K562 (cell line): ENCODE measurements around the gene RPS6KA4. TPM values are rescaled to one million over a fixed set of nuclear protein-coding genes. Genes with fewer than 3 reads are reported as not detected.

Source experiments
- CBFA2T3 ChIP-seq: fragments of 450-650 bp; IDR thresholded peaks from 2 replicates; pipeline ENCODE4 v1.6.1; 2017
- CC2D1A ChIP-seq: fragments of 450-650 bp; IDR thresholded peaks from 2 replicates; pipeline ENCODE4 v1.6.1; 2017; ENCODE audit warnings: mild to moderate bottlenecking
- KAT7 ChIP-seq: sonication (generic); formaldehyde crosslinking; IDR thresholded peaks from 2 replicates; pipeline ENCODE4 v1.8.0; 2022; ENCODE audit warnings: missing genetic modification reagents, mild to moderate bottlenecking, borderline replicate concordance
- RBBP5 ChIP-seq: fragments of 200-600 bp; sonication (generic); IDR thresholded peaks from 2 replicates; pipeline ENCODE4 v1.6.1; 2012; ENCODE audit warnings: borderline replicate concordance, mild to moderate bottlenecking, low read length, control low read depth, inconsistent platforms; ENCODE audit not compliant: insufficient read depth, poor library complexity, severe bottlenecking
- TEAD4 ChIP-seq, 2 experiments: sonication (generic) in 1 of 2; formaldehyde crosslinking in 1 of 2; IDR thresholded peaks; 2 replicates each; pipeline versions ENCODE4 v1.6.1 to v1.8.0; 2012 to 2022; ENCODE audit warnings: borderline replicate concordance in 1 of 2, inconsistent platforms in 1 of 2, low read length in 1 of 2, mild to moderate bottlenecking in 1 of 2, missing genetic modification reagents in 1 of 2
- XRCC5 ChIP-seq: fragments of 200-400 bp; formaldehyde crosslinking; IDR thresholded peaks from 2 replicates; pipeline ENCODE4 v1.6.1; 2017; ENCODE audit warnings: low read depth, mild to moderate bottlenecking, low read length
- ZEB2 ChIP-seq: fragments of 450-650 bp; IDR thresholded peaks from 2 replicates; pipeline ENCODE4 v1.6.1; 2016
- ZNF184 ChIP-seq: sonication (generic); formaldehyde crosslinking; IDR thresholded peaks from 2 replicates; pipeline ENCODE4 v1.5.0; 2020; ENCODE audit warnings: missing genetic modification reagents
- polyA plus RNA-seq, 8 experiments: library from polyadenylated mRNA; depleted of rRNA in 4 of 8; stranded (reverse) in 5 of 8; unstranded in 3 of 8; fragments of >200 nt; fragmentation: Nextera tagmentation in 2 of 8; fragmentation: Illumina TruSeq in 1 of 8; extraction: Ambion mirVana in 2 of 8; extraction: Trizol in 1 of 8; gene quantifications; 2 replicates each; pipeline versions ENCODE4 v1.2.1 to v1.2.3, GENCODE V29; 2011 to 2014; ENCODE audit warnings: inconsistent platforms in 1 of 8, missing spikeins in 1 of 8
- total RNA-seq, 7 experiments: library from RNA; depleted of rRNA in 6 of 7; stranded (reverse); fragments of >200 nt in 6 of 7; fragmentation: Illumina TruSeq in 2 of 7; extraction: Trizol in 2 of 7; gene quantifications; 2 replicates each; pipeline versions ENCODE4 v1.2.1 to v1.2.3, GENCODE V29; 2011 to 2021; ENCODE audit warnings: low replicate concordance in 1 of 7
- TF ChIP-seq, protein P1 (sequence below): fragments of 200-600 bp; sonication (generic); IDR thresholded peaks from one replicate; pipeline ENCODE4 v1.6.1; 2012; ENCODE audit warnings: mild to moderate bottlenecking, low read depth, low read length, inconsistent platforms
- TF ChIP-seq, protein P2 (sequence below): sonication (generic); formaldehyde crosslinking; IDR thresholded peaks from 2 replicates; pipeline ENCODE4 v1.8.0; 2022; ENCODE audit warnings: mild to moderate bottlenecking, low read depth, missing genetic modification reagents
- TF ChIP-seq, protein P3 (sequence below): sonication (generic); formaldehyde crosslinking; IDR thresholded peaks from 2 replicates; pipeline ENCODE4 v1.8.0; 2022; ENCODE audit warnings: missing genetic modification reagents, mild to moderate bottlenecking, borderline replicate concordance

RPS6KA4 gene
- total and polyA plus RNA-seq, 9 of the 15 experiments (the other 6 are each of a cell fraction or from before 2014, with no cell fraction given) = 0.15 to 23.8 (median 9.8) TPM

DNA sequence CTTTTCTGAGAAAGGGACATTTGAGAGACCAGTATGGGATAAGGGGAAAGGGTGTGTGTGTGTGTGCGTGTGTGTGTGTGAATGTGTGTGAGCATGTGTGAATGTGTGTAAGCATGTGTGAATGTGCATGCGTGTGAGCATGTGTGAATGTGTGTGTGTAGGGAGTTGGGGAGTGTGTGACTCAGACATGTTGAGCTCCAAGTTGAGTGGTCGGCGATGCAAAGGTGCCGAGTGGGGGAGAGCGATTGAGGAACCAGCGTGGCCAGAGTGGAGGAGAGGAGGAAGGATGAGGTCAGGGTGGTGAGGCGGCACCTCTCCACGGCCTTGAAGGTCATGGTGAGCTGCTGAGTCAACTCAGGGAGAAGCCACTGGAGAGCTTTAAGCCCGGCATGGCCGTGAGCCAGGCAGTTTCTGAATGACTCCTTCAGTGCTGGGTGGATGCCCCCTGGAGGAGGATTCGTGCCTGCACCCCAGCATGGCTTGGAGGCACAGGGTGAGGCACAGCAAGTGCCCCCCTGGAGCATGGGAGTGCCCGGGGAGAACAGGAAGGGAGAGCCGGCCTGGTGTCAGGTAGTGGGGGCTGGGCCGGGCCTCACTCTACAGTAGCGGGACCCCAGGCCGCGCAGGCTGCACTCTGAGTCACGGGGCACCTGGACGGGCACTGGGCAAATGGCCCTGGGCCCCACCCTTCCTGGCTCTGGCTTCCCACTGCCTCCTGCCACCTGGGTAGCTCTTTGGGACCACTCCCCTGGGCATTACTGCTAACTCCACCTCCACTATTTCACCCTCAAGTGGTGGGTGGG lies 27.2 kb upstream of the RPS6KA4 start (continued):
- TF ChIP-seq RBBP5 (no peak), ZNF184 (no peak), CBFA2T3 (peak; percentile 54), CC2D1A (peak; percentile 45; the same call in 1 of the 2 replicates), TEAD4 (IDR thresholded peaks at IDR 0.05; ENCODE audit: low read length) (no peak; the same call in 1 of the 2 replicates), TEAD4 (CRISPR knock-in tag; IDR thresholded peaks at IDR 0.05; ENCODE audit: borderline replicate concordance) (no peak), ZEB2 (peak; percentile 77), XRCC5 (peak; percentile 32; the same call in 1 of the 2 replicates), KAT7 (CRISPR knock-in tag) (no peak)
- TF ChIP-seq, protein P1, sequence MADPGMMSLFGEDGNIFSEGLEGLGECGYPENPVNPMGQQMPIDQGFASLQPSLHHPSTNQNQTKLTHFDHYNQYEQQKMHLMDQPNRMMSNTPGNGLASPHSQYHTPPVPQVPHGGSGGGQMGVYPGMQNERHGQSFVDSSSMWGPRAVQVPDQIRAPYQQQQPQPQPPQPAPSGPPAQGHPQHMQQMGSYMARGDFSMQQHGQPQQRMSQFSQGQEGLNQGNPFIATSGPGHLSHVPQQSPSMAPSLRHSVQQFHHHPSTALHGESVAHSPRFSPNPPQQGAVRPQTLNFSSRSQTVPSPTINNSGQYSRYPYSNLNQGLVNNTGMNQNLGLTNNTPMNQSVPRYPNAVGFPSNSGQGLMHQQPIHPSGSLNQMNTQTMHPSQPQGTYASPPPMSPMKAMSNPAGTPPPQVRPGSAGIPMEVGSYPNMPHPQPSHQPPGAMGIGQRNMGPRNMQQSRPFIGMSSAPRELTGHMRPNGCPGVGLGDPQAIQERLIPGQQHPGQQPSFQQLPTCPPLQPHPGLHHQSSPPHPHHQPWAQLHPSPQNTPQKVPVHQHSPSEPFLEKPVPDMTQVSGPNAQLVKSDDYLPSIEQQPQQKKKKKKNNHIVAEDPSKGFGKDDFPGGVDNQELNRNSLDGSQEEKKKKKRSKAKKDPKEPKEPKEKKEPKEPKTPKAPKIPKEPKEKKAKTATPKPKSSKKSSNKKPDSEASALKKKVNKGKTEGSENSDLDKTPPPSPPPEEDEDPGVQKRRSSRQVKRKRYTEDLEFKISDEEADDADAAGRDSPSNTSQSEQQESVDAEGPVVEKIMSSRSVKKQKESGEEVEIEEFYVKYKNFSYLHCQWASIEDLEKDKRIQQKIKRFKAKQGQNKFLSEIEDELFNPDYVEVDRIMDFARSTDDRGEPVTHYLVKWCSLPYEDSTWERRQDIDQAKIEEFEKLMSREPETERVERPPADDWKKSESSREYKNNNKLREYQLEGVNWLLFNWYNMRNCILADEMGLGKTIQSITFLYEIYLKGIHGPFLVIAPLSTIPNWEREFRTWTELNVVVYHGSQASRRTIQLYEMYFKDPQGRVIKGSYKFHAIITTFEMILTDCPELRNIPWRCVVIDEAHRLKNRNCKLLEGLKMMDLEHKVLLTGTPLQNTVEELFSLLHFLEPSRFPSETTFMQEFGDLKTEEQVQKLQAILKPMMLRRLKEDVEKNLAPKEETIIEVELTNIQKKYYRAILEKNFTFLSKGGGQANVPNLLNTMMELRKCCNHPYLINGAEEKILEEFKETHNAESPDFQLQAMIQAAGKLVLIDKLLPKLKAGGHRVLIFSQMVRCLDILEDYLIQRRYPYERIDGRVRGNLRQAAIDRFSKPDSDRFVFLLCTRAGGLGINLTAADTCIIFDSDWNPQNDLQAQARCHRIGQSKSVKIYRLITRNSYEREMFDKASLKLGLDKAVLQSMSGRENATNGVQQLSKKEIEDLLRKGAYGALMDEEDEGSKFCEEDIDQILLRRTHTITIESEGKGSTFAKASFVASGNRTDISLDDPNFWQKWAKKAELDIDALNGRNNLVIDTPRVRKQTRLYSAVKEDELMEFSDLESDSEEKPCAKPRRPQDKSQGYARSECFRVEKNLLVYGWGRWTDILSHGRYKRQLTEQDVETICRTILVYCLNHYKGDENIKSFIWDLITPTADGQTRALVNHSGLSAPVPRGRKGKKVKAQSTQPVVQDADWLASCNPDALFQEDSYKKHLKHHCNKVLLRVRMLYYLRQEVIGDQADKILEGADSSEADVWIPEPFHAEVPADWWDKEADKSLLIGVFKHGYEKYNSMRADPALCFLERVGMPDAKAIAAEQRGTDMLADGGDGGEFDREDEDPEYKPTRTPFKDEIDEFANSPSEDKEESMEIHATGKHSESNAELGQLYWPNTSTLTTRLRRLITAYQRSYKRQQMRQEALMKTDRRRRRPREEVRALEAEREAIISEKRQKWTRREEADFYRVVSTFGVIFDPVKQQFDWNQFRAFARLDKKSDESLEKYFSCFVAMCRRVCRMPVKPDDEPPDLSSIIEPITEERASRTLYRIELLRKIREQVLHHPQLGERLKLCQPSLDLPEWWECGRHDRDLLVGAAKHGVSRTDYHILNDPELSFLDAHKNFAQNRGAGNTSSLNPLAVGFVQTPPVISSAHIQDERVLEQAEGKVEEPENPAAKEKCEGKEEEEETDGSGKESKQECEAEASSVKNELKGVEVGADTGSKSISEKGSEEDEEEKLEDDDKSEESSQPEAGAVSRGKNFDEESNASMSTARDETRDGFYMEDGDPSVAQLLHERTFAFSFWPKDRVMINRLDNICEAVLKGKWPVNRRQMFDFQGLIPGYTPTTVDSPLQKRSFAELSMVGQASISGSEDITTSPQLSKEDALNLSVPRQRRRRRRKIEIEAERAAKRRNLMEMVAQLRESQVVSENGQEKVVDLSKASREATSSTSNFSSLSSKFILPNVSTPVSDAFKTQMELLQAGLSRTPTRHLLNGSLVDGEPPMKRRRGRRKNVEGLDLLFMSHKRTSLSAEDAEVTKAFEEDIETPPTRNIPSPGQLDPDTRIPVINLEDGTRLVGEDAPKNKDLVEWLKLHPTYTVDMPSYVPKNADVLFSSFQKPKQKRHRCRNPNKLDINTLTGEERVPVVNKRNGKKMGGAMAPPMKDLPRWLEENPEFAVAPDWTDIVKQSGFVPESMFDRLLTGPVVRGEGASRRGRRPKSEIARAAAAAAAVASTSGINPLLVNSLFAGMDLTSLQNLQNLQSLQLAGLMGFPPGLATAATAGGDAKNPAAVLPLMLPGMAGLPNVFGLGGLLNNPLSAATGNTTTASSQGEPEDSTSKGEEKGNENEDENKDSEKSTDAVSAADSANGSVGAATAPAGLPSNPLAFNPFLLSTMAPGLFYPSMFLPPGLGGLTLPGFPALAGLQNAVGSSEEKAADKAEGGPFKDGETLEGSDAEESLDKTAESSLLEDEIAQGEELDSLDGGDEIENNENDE = no peak
- TF ChIP-seq, protein P2, sequence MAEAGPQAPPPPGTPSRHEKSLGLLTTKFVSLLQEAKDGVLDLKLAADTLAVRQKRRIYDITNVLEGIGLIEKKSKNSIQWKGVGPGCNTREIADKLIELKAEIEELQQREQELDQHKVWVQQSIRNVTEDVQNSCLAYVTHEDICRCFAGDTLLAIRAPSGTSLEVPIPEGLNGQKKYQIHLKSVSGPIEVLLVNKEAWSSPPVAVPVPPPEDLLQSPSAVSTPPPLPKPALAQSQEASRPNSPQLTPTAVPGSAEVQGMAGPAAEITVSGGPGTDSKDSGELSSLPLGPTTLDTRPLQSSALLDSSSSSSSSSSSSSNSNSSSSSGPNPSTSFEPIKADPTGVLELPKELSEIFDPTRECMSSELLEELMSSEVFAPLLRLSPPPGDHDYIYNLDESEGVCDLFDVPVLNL = no peak
- TF ChIP-seq, protein P3, sequence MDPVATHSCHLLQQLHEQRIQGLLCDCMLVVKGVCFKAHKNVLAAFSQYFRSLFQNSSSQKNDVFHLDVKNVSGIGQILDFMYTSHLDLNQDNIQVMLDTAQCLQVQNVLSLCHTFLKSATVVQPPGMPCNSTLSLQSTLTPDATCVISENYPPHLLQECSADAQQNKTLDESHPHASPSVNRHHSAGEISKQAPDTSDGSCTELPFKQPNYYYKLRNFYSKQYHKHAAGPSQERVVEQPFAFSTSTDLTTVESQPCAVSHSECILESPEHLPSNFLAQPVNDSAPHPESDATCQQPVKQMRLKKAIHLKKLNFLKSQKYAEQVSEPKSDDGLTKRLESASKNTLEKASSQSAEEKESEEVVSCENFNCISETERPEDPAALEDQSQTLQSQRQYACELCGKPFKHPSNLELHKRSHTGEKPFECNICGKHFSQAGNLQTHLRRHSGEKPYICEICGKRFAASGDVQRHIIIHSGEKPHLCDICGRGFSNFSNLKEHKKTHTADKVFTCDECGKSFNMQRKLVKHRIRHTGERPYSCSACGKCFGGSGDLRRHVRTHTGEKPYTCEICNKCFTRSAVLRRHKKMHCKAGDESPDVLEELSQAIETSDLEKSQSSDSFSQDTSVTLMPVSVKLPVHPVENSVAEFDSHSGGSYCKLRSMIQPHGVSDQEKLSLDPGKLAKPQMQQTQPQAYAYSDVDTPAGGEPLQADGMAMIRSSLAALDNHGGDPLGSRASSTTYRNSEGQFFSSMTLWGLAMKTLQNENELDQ (CRISPR knock-in tag) = no peak
